HG03095 (cell line): ENCODE results near the gene SDCCAG8.
A peak's percentile ranks its signal among the peaks of the same experiment; 100 is the strongest.

Experiments
- ATAC-seq: cut with Tn5 transposase; IDR thresholded peaks from one replicate; pipeline ENCODE4 v1.9.1; 2021; ENCODE audit warnings: moderate library complexity; ENCODE audit not compliant: unreplicated experiment

Gene SDCCAG8

GRCh38 chr1:243449373-243449772 is 193.5 kb downstream of the SDCCAG8 start:
- ATAC-seq = no peak

GRCh38 chr1:243452092-243452491 is 196.3 kb downstream of the SDCCAG8 start:
- ATAC-seq = no peak

- ATAC-seq = no peak
Observed at GRCh38 chr1:243454328-243454997, 198.6 kb downstream of the SDCCAG8 start.

GRCh38 chr1:243455760-243456651 is 200.2 kb downstream of the SDCCAG8 start:
- no peak for ATAC-seq

- no peak for ATAC-seq
Observed at GRCh38 chr1:243457363-243457982, 201.6 kb downstream of the SDCCAG8 start.

GRCh38 chr1:243459059-243459458 is 203.2 kb downstream of the SDCCAG8 start:
- ATAC-seq = no peak

- ATAC-seq = no peak
Observed at GRCh38 chr1:243461700-243462099, 205.9 kb downstream of the SDCCAG8 start.

GRCh38 chr1:243462929-243463697 is 207.3 kb downstream of the SDCCAG8 start:
- ATAC-seq = no peak

- no peak for ATAC-seq
Observed at GRCh38 chr1:243465081-243465480, 209.2 kb downstream of the SDCCAG8 start.

GRCh38 chr1:243465738-243466137 is 209.9 kb downstream of the SDCCAG8 start:
- no peak for ATAC-seq

GRCh38 chr1:243469497-243469896 is 213.7 kb downstream of the SDCCAG8 start:
- no peak for ATAC-seq

GRCh38 chr1:243470502-243470901 is 214.7 kb downstream of the SDCCAG8 start:
- ATAC-seq = no peak

GRCh38 chr1:243471026-243471685 is 215.3 kb downstream of the SDCCAG8 start:
- ATAC-seq = no peak

- peak; percentile 62 for ATAC-seq
Observed at GRCh38 chr1:243471754-243472745, 216.2 kb downstream of the SDCCAG8 start.

- no peak for ATAC-seq
Observed at GRCh38 chr1:243473227-243474135, 217.6 kb downstream of the SDCCAG8 start.

- no peak for ATAC-seq
Observed at GRCh38 chr1:243474136-243474881, 218.5 kb downstream of the SDCCAG8 start.

- ATAC-seq = no peak
Observed at GRCh38 chr1:243474906-243475305, 219.1 kb downstream of the SDCCAG8 start.
